Stomach smooth muscle (tissue), 2 donors: Measurements from ENCODE around the gene ABHD14A.

ENCODE experiments used
- H3K27ac ChIP-seq: one replicate; pipeline ENCODE4 v1.7.0; 2013; ENCODE audit warnings: mild to moderate bottlenecking, low read length, inconsistent platforms
- H3K27me3 ChIP-seq, 2 donors: one replicate each; pipeline ENCODE4 v1.7.0; 2013; ENCODE audit warnings: low read length in 2 of 2; ENCODE audit not compliant: insufficient read depth in 2 of 2, control insufficient read depth in 1 of 2
- H3K36me3 ChIP-seq, 2 donors: one replicate each; pipeline ENCODE4 v1.7.0; 2013; ENCODE audit warnings: low read length in 2 of 2; ENCODE audit not compliant: control insufficient read depth in 2 of 2, insufficient read depth in 2 of 2
- H3K4me1 ChIP-seq: one replicate; pipeline ENCODE4 v1.7.0; 2013; ENCODE audit warnings: low read length; ENCODE audit not compliant: control insufficient read depth, insufficient read depth
- H3K4me3 ChIP-seq, 2 donors: one replicate each; pipeline ENCODE4 v1.7.0; 2013; ENCODE audit warnings: low read length in 2 of 2
- H3K9ac ChIP-seq, 2 donors: one replicate each; pipeline ENCODE4 v1.7.0; 2013; ENCODE audit warnings: low read length in 2 of 2, mild to moderate bottlenecking in 1 of 2
- H3K9me3 ChIP-seq, 2 donors: one replicate each; pipeline ENCODE4 v1.7.0; 2013; ENCODE audit warnings: low read length in 2 of 2; ENCODE audit not compliant: control insufficient read depth in 2 of 2
- donor health status: healthy.
- donor health status: Pancreatic carcinoma.

ABHD14A gene

GRCh38 chr3:51934139-51934850 is 40.6 kb upstream of the ABHD14A start:
- Histone ChIP-seq H3K4me3 (no peak overlapping the region), H3K36me3 (peaks cover 30 to 48% of the 10 kb centered on the region in 2 donors), H3K9ac (no peak overlapping the region)

GRCh38 chr3:51934991-51935885 is 39.6 kb upstream of the ABHD14A start:
- no peak overlapping the region for H3K4me3 ChIP-seq
- H3K9me3 ChIP-seq = no peaks in the 10 kb centered on the region
- peaks cover 30 to 48% of the 10 kb centered on the region in 2 donors for H3K36me3 ChIP-seq
- no peak overlapping the region for H3K27ac ChIP-seq
- H3K4me1 ChIP-seq = no peaks in the 10 kb centered on the region
- H3K27me3 ChIP-seq = no peaks in the 10 kb centered on the region
- H3K9ac ChIP-seq = no peak overlapping the region

More at GRCh38 chr3:51934139-51934850, 40.6 kb upstream of the ABHD14A start:
- H3K9me3 ChIP-seq = no peaks in the 10 kb centered on the region
- no peak overlapping the region for H3K27ac ChIP-seq
- H3K27me3 ChIP-seq = no peaks in the 10 kb centered on the region
- H3K4me1 ChIP-seq = no peaks in the 10 kb centered on the region

DNA sequence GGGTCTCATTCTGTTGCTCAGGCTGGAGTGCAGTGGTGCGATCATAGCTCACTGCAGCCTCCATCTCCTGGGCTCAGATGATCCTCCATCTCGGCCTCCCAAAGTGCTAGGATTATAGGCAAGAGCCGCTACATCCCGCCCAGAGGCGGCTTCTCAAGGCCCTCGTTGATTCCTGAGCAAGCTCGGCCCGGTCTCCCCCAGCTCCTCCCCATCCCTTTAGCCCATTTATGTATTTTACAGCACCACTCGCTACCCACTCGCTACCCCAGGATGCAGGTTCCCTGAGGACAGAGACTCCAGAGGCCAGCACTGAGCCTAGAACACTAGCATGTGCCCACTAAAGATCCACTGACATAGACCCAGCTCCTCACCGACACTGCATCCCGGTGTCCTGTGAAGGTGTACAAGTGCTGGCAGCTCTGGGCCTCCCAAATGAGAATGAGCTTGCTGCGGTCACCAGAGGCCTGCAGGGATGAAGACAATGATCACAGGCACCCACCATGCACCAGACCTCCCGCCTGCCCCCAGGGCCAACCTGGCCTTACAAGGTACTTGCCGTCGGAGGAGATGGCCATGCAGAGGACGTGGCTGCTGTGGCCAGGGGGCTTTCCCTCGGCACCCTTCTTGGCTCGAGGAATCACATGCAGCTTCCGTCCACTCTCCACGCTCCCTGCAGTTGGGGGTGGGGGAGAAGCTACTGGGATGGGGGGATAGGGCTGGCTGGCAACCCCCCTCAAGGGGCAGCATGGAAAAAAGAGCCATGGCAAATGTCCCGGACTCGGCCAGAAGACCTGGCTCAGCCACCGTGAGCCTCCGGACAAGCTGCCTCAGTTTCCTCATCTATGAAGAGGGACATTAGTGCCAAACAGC is 38.7 kb upstream of the ABHD14A start:
- Histone ChIP-seq H3K27ac (no peak overlapping the region), H3K4me3 (no peak overlapping the region), H3K4me1 (peaks cover 6% of the 10 kb centered on the region), H3K27me3 (no peaks in the 10 kb centered on the region), H3K36me3 (peaks cover 30 to 48% of the 10 kb centered on the region in 2 donors), H3K9me3 (no peaks in the 10 kb centered on the region), H3K9ac (no peak overlapping the region)

DNA sequence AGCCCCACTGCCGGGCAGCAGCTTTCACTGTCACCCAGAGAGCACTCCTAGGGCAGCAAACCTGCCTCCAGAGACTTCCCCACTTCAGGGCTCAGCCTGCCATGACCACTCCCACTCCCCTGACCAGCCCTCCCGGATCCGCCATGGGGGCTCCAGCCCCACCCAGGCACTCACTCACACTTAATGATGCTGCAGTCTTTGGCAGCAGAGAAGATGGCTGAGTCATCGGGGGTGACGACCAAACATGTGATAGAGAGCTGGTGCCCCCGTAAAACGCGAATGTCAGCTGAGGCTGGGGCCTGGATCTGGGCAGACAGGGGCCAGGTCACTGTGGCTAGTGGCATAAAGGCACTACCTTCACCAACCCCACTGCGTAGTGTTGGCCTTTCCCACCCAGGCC is 37.9 kb upstream of the ABHD14A start:
- Histone ChIP-seq H3K4me3 (no peak overlapping the region), H3K4me1 (peaks cover 11% of the 10 kb centered on the region), H3K9me3 (no peaks in the 10 kb centered on the region), H3K36me3 (peaks cover 30 to 48% of the 10 kb centered on the region in 2 donors), H3K27me3 (no peaks in the 10 kb centered on the region), H3K27ac (no peak overlapping the region), H3K9ac (no peak overlapping the region)

- Histone ChIP-seq H3K27ac (no peak overlapping the region), H3K27me3 (no peaks in the 10 kb centered on the region), H3K9me3 (no peaks in the 10 kb centered on the region), H3K4me3 (no peak overlapping the region), H3K36me3 (peaks cover 30 to 46% of the 10 kb centered on the region in 2 donors), H3K4me1 (peaks cover 20% of the 10 kb centered on the region), H3K9ac (no peak overlapping the region)
These were observed 37.0 kb upstream of the ABHD14A start for GRCh38 chr3:51937611-51938450.

- Histone ChIP-seq H3K4me3 (no peak overlapping the region), H3K36me3 (peaks cover 29 to 40% of the 10 kb centered on the region in 2 donors), H3K9me3 (no peaks in the 10 kb centered on the region), H3K27ac (no peak overlapping the region), H3K27me3 (no peaks in the 10 kb centered on the region), H3K9ac (no peak overlapping the region), H3K4me1 (peaks cover 26% of the 10 kb centered on the region)
These were observed 36.0 kb upstream of the ABHD14A start for GRCh38 chr3:51938780-51939425.

- Histone ChIP-seq H3K36me3 (peaks cover 12 to 24% of the 10 kb centered on the region in 2 donors), H3K9me3 (no peaks in the 10 kb centered on the region), H3K4me1 (peaks cover 26% of the 10 kb centered on the region), H3K27ac (peak overlapping the region; percentile 60), H3K9ac (peak overlapping the region; percentile 80 to 82), H3K27me3 (no peaks in the 10 kb centered on the region), H3K4me3 (peak overlapping the region; percentile 82 to 86)
These were observed 34.0 kb upstream of the ABHD14A start for GRCh38 chr3:51940648-51941462.

DNA sequence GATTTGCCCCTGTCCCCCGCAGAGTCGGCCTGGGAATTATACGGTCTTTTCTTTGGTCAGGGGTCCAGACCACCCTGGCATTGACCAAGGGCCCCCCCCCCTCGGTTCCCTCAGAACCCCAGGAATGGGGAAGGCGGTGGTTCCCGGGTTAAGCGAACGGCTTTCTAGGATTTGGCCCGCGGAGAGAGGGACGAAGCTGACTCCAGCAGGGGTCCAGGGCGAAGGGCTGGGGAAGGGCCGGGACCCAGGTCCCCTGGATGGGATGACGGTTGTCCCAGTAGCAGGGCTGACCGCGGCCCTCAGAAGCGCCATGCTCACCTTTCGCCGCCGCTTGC is 33.4 kb upstream of the ABHD14A start:
- peak overlapping the region; percentile 82 to 86 for H3K4me3 ChIP-seq
- H3K9ac ChIP-seq = peak overlapping the region; percentile 80 to 82
- H3K36me3 ChIP-seq = peaks cover 8 to 23% of the 10 kb centered on the region in 2 donors
- peak overlapping the region; percentile 60 for H3K27ac ChIP-seq
- no peaks in the 10 kb centered on the region for H3K27me3 ChIP-seq
- H3K4me1 ChIP-seq = peaks cover 26% of the 10 kb centered on the region
- H3K9me3 ChIP-seq = no peaks in the 10 kb centered on the region
